CD14-positive monocyte (primary cell): ENCODE results near the gene CARD11. TPM values are rescaled to one million over a fixed set of nuclear protein-coding genes. Genes with fewer than 3 reads are reported as not detected.

ENCODE experiments used
- DNase-seq, 3 donors: peaks; one replicate each; pipeline ENCODE4 v3.0.0-alpha.2; 2011 to 2022
- H2AFZ ChIP-seq: 2 replicates; pipeline ENCODE4 v1.6.0; 2012; ENCODE audit warnings: mild to moderate bottlenecking, low read depth, low read length, inconsistent platforms; ENCODE audit not compliant: insufficient read depth, poor library complexity, severe bottlenecking
- H3K27ac ChIP-seq, 2 donors: 1 replicate in 1 of 2; 2 replicates in 1 of 2; pipeline ENCODE4 v1.5.1; 2012 to 2013; ENCODE audit warnings: low read length in 2 of 2, control low read depth in 1 of 2, inconsistent platforms in 1 of 2, low read depth in 1 of 2, mild to moderate bottlenecking in 1 of 2
- H3K27me3 ChIP-seq, 2 donors: one replicate each; pipeline versions ENCODE4 v1.6.0 to v1.6.1; 2011 to 2013; ENCODE audit warnings: low read length in 2 of 2; ENCODE audit not compliant: control insufficient read depth in 2 of 2, insufficient read depth in 2 of 2
- H3K36me3 ChIP-seq, 2 donors: replicated peaks in 1 of 2; 1 replicate in 1 of 2; 2 replicates in 1 of 2; pipeline versions ENCODE4 v1.5.1 to v1.6.1; 2012 to 2013; ENCODE audit warnings: low read length in 2 of 2, control low read depth in 1 of 2, inconsistent platforms in 1 of 2, mild to moderate bottlenecking in 1 of 2; ENCODE audit not compliant: insufficient read depth in 2 of 2, control insufficient read depth in 1 of 2
- H3K4me1 ChIP-seq, 2 donors: 1 replicate in 1 of 2; 2 replicates in 1 of 2; pipeline versions ENCODE4 v1.5.1 to v1.6.1; 2012 to 2013; ENCODE audit warnings: low read length in 2 of 2, control low read depth in 1 of 2, inconsistent platforms in 1 of 2, mild to moderate bottlenecking in 1 of 2, moderate library complexity in 1 of 2; ENCODE audit not compliant: insufficient read depth in 2 of 2, control insufficient read depth in 1 of 2
- H3K4me2 ChIP-seq: replicated peaks from 2 replicates; pipeline ENCODE3; 2012; ENCODE audit warnings: low read length, moderate library complexity, mild to moderate bottlenecking; ENCODE audit not compliant: poor library complexity, severe bottlenecking; ENCODE audit errors: extremely low read depth
- H3K4me3 ChIP-seq, 3 experiments: fragments of 200-600 bp in 1 of 3; sonication (generic) in 1 of 3; replicated peaks in 1 of 3; 1 replicate in 2 of 3; 2 replicates in 1 of 3; pipeline ENCODE4 v1.5.1; 2011 to 2013; ENCODE audit warnings: low read length in 3 of 3, mild to moderate bottlenecking in 3 of 3, control low read depth in 2 of 3, low read depth in 2 of 3, inconsistent platforms in 1 of 3, moderate library complexity in 1 of 3
- H3K79me2 ChIP-seq: 2 replicates; pipeline ENCODE4 v1.6.0; 2012; ENCODE audit warnings: mild to moderate bottlenecking, control low read depth, inconsistent platforms, low read length, moderate library complexity; ENCODE audit not compliant: insufficient read depth
- H3K9ac ChIP-seq: 2 replicates; pipeline ENCODE4 v1.6.0; 2017; ENCODE audit warnings: low read length, mild to moderate bottlenecking; ENCODE audit not compliant: insufficient read depth, poor library complexity, severe bottlenecking
- H3K9me3 ChIP-seq, 2 donors: replicated peaks in 1 of 2; 1 replicate in 1 of 2; 2 replicates in 1 of 2; pipeline versions ENCODE4 v1.5.1 to v1.6.1; 2012 to 2013; ENCODE audit warnings: low read length in 2 of 2, control low read depth in 1 of 2; ENCODE audit not compliant: control insufficient read depth in 1 of 2, insufficient read depth in 1 of 2
- H4K20me1 ChIP-seq: 2 replicates; pipeline ENCODE4 v1.6.0; 2012; ENCODE audit warnings: mild to moderate bottlenecking, low read length, control low read depth, moderate library complexity; ENCODE audit not compliant: insufficient read depth
- H3K27ac Mint-ChIP-seq, 7 donors: one replicate each; pipeline ENCODE4 v1.8.0; 2020; ENCODE audit warnings: mild to moderate bottlenecking in 7 of 7, mixed read lengths in 7 of 7, moderate library complexity in 6 of 7, inconsistent platforms in 2 of 7
- H3K27me3 Mint-ChIP-seq, 3 donors: one replicate each; pipeline ENCODE4 v1.8.0; 2021 to 2022; ENCODE audit warnings: low read depth in 3 of 3, mild to moderate bottlenecking in 3 of 3, mixed read lengths in 3 of 3, moderate library complexity in 3 of 3, inconsistent platforms in 1 of 3
- H3K36me3 Mint-ChIP-seq, 2 donors: one replicate each; pipeline ENCODE4 v1.8.0; 2020; ENCODE audit warnings: mixed read lengths in 2 of 2, inconsistent platforms in 1 of 2, mild to moderate bottlenecking in 1 of 2
- H3K4me1 Mint-ChIP-seq: one replicate; pipeline ENCODE4 v1.8.0; 2020; ENCODE audit warnings: mild to moderate bottlenecking, mixed read lengths
- H3K4me3 Mint-ChIP-seq, 2 donors: one replicate each; pipeline ENCODE4 v1.8.0; 2020; ENCODE audit warnings: mild to moderate bottlenecking in 2 of 2, mixed read lengths in 2 of 2, moderate library complexity in 1 of 2
- H3K9me3 Mint-ChIP-seq, 7 donors: one replicate each; pipeline ENCODE4 v1.8.0; 2020 to 2022; ENCODE audit warnings: mixed read lengths in 7 of 7, mild to moderate bottlenecking in 6 of 7, moderate library complexity in 6 of 7, inconsistent platforms in 2 of 7
- WGBS: methylation state at CpG from one replicate; pipeline ENCODE4 v1.1.5; 2013; ENCODE audit warnings: missing lambda C conversion rate; ENCODE audit not compliant: insufficient coverage; 5-methylcytosine and 5-hydroxymethylcytosine counted together
- intact Hi-C, 2 donors: fragments of 100-400 bp; cut with micrococcal nuclease; formaldehyde crosslinking; loops; one replicate each; pipeline versions ENCODE4 v1.15.0 to v1.15.1; 2023
- polyA minus RNA-seq: library from RNA; depleted of rRNA, polyadenylated mRNA; stranded (reverse); fragments of >200 nt; gene quantifications from 2 replicates; pipeline ENCODE4 v1.2.3, GENCODE V29; 2012
- polyA plus RNA-seq, 3 donors: library from polyadenylated mRNA; depleted of rRNA in 1 of 3; unstranded in 2 of 3; stranded (reverse) in 1 of 3; fragments of 300-500 nt in 2 of 3; fragments of >200 nt in 1 of 3; fragmentation: Illumina TruSeq in 2 of 3; gene quantifications; 1 replicate in 2 of 3; 2 replicates in 1 of 3; pipeline ENCODE4 v1.2.3, GENCODE V29; 2012 to 2021
- total RNA-seq, 12 experiments: library from RNA in 1 of 12; stranded (reverse) in 1 of 12; fragments of 120-200 nt in 1 of 12; gene quantifications; one replicate each; pipeline ENCODE4 v1.2.4 and lab custom pipeline; 2013 to 2026; ENCODE audit warnings: mixed read lengths in 6 of 12, inconsistent platforms in 1 of 12
- TF ChIP-seq, protein P1 (sequence below): fragments of 200-600 bp; IDR thresholded peaks from one replicate; pipeline ENCODE4 v1.8.0; 2022; ENCODE audit warnings: antibody characterized with exemption, mild to moderate bottlenecking

The CARD11 gene
- 0.21 TPM for total RNA-seq (2013)
- polyA plus RNA-seq (under 1 TPM in 2 of 3 donors, not detected in 1; 0.04 to 0.17 TPM), polyA minus RNA-seq (0.14 and 1.0 TPM in 2 replicates), total RNA-seq (lab: John Stamatoyannopoulos, UW) (0.06 to 1.4 (median 0.35) reads per million in 11 experiments)

DNA sequence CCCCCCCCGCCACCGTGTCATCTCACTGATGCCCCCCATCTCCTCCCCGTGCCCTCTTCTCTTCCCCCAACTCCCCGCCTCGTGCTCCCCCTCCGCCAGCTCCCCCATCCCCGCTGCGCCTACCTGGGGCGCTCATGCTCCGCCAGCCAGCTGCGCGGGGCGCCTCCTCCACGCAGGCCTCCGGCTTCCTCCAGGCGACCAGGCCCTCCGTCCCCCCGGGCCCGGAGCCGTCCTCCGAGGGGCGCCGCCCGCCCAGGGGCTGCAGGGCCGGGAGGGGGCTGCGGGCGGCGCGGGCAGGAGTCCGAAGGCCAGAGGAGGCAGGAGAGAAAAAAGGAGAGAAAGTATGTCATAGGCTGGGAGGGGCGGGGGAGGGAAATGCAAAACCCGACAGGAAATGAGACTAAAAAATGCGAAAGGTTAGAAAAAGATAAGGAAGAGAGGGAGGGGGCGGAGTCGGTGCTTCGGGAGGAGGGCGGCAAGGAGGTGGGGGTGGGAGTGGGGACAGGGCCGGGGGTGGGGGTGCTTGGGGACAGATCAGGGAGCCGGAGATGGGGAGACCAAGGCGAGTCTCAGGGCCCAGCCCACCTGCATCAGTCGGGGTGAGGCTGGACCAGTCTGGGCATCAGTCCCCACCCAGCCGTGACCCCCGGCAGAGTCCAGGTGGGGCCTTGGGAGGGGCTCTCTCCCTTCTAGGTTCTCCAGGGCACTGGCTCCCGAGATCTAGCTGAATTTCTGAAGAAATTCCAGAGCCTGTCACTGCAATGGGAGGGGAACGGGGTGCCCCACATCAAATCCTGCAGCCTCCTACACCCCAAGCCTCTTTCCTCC lies at the start of gene CARD11:
TSS of gene CARD11 (minus strand) at position 324 of the 828 bp plus-strand sequence. CDS start 85,361 bp downstream, outside the sequence.
- no peaks in the 10 kb centered on the region for H3K79me2 ChIP-seq
- H3K4me2 ChIP-seq = peak within 1 kb of the TSS; percentile 59
- Mint-ChIP-seq H3K4me1 (peaks cover 4% of the 10 kb centered on the region), H3K27me3 (peaks cover 14 to 32% (median 29%) of the 10 kb centered on the region in 3 donors), H3K4me3 (peak within 1 kb of the TSS; percentile 61 to 79), H3K27ac (peak within 1 kb of the TSS in 1 of 7 donors; percentile 46), H3K9me3 (peaks cover 0 to 3% (median 0%) of the 10 kb centered on the region in 7 donors), H3K36me3 (no peaks in the 10 kb centered on the region)
- no peaks in the 10 kb centered on the region for H3K36me3 ChIP-seq
- peak within 1 kb of the TSS in 1 of 3 experiments; percentile 61 for H3K4me3 ChIP-seq
- peak within 1 kb of the TSS; percentile 53 for H2AFZ ChIP-seq
- H3K9me3 ChIP-seq = no peaks in the 10 kb centered on the region
- peaks cover 2 to 18% of the 10 kb centered on the region in 2 donors for H3K27me3 ChIP-seq
- no peak within 1 kb of the TSS for H3K27ac ChIP-seq
- H3K4me1 ChIP-seq = peaks cover 4 to 11% of the 10 kb centered on the region in 2 donors
- 10% methylated on average over 18 of the region's 45 CpGs for WGBS
- H3K9ac ChIP-seq = peak within 1 kb of the TSS; percentile 43
- no peaks in the 10 kb centered on the region for H4K20me1 ChIP-seq
- intact Hi-C loops = no loop called here
- no peak for DNase-seq
- TF ChIP-seq, protein P1, sequence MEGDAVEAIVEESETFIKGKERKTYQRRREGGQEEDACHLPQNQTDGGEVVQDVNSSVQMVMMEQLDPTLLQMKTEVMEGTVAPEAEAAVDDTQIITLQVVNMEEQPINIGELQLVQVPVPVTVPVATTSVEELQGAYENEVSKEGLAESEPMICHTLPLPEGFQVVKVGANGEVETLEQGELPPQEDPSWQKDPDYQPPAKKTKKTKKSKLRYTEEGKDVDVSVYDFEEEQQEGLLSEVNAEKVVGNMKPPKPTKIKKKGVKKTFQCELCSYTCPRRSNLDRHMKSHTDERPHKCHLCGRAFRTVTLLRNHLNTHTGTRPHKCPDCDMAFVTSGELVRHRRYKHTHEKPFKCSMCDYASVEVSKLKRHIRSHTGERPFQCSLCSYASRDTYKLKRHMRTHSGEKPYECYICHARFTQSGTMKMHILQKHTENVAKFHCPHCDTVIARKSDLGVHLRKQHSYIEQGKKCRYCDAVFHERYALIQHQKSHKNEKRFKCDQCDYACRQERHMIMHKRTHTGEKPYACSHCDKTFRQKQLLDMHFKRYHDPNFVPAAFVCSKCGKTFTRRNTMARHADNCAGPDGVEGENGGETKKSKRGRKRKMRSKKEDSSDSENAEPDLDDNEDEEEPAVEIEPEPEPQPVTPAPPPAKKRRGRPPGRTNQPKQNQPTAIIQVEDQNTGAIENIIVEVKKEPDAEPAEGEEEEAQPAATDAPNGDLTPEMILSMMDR = no peak

DNA sequence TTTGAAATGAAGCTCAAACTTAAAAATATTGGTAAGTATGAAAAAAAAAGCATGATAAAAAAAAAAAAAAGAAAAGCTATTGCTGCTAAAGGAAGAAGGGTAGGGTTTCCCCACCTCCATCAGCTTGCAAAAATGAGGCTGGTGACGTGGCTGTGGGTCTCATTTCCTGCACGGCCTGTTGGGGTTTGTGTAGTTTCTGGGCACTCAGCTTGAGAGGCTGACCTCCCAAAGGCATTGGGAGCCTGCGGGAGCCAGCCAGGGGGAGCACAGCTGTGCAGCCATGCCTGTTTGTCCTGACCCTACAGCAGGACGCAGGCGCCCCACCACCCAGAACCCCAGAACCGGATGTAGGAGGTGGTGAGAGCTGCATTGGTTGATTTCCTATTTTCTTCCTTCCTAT lies 48.8 kb upstream of the CARD11 start:
- no peaks in the 10 kb centered on the region for H3K36me3 Mint-ChIP-seq
- H3K4me1 ChIP-seq = peaks cover 29 to 35% of the 10 kb centered on the region in 2 donors
- H4K20me1 ChIP-seq = no peaks in the 10 kb centered on the region
- no peaks in the 10 kb centered on the region for H3K9me3 ChIP-seq
- peak overlapping the region; percentile 53 to 82 (median 69) for H3K27ac Mint-ChIP-seq
- peak; percentile 17 to 66 (median 19) for DNase-seq
- peak overlapping the region; percentile 52 for H3K27ac ChIP-seq
- H3K9me3 Mint-ChIP-seq = peaks cover 0 to 4% (median 0%) of the 10 kb centered on the region in 7 donors
- intact Hi-C loops = no loop called here
- peak overlapping the region in 2 of 3 experiments; percentile 8 to 53 for H3K4me3 ChIP-seq
- no peak overlapping the region for H3K9ac ChIP-seq
- H2AFZ ChIP-seq = peak overlapping the region; percentile 84
- peaks cover 7 to 10% (median 7%) of the 10 kb centered on the region in 3 donors for H3K27me3 Mint-ChIP-seq
- no peaks in the 10 kb centered on the region for H3K27me3 ChIP-seq
- TF ChIP-seq, protein P1 = no peak
- H3K36me3 ChIP-seq = no peaks in the 10 kb centered on the region
- H3K4me3 Mint-ChIP-seq = peak overlapping the region; percentile 50 to 82
- peak overlapping the region; percentile 67 for H3K4me2 ChIP-seq
- peaks cover 39% of the 10 kb centered on the region for H3K4me1 Mint-ChIP-seq
- 0% methylated on average over 2 of the region's 6 CpGs for WGBS
- H3K79me2 ChIP-seq = no peaks in the 10 kb centered on the region
